ENCODE data around the gene DPM2. TPM values are rescaled to one million over a fixed set of nuclear protein-coding genes. Genes with fewer than 3 reads are reported as not detected.

The DPM2 gene
- total RNA-seq, 2 donors from 2014 or later = 18.8 to 26.0 TPM

- peaks cover 21% of the 10 kb centered on the region for H3K36me3 ChIP-seq
- DNase-seq (ENCODE audit: low spot score) = no peak
Observed at GRCh38 chr9:127912296-127912695, 25.4 kb downstream of the DPM2 start.

GRCh38 chr9:127910613-127911205 is 26.9 kb downstream of the DPM2 start:
- Histone ChIP-seq H3K4me3 (no peak overlapping the region), H3K27ac (no peak overlapping the region), H3K36me3 (peaks cover 21% of the 10 kb centered on the region), H3K27me3 (replicated peaks; ENCODE audit: insufficient read depth) (no peaks in the 10 kb centered on the region), H3K4me1 (ENCODE audit: control insufficient read depth in 1 of 2, low read depth in 2 of 2) (peaks cover 20 to 31% of the 10 kb centered on the region in 2 donors), H3K9me3 (no peaks in the 10 kb centered on the region)
- ATAC-seq (ENCODE audit: insufficient number of reproducible peaks, low FRiP score, low read depth) (no peak), DNase-seq (ENCODE audit: low spot score) (no peak)
- no peak for TF ChIP-seq CTCF (IDR thresholded peaks at IDR 0.05)

More at GRCh38 chr9:127912296-127912695, 25.4 kb downstream of the DPM2 start:
- Histone ChIP-seq H3K4me1 (ENCODE audit: control insufficient read depth in 1 of 2, low read depth in 2 of 2) (peaks cover 6 to 23% of the 10 kb centered on the region in 2 donors), H3K27me3 (replicated peaks; ENCODE audit: insufficient read depth) (no peaks in the 10 kb centered on the region), H3K4me3 (no peak overlapping the region), H3K9me3 (no peaks in the 10 kb centered on the region), H3K27ac (no peak overlapping the region)
- no peak for TF ChIP-seq CTCF (IDR thresholded peaks at IDR 0.05)
- no peak for ATAC-seq (ENCODE audit: insufficient number of reproducible peaks, low FRiP score, low read depth)

GRCh38 chr9:127909839-127910273 is 27.8 kb downstream of the DPM2 start:
- Histone ChIP-seq H3K27ac (no peak overlapping the region), H3K4me3 (no peak overlapping the region), H3K9me3 (no peaks in the 10 kb centered on the region), H3K27me3 (replicated peaks; ENCODE audit: insufficient read depth) (no peaks in the 10 kb centered on the region), H3K36me3 (peaks cover 21% of the 10 kb centered on the region), H3K4me1 (ENCODE audit: control insufficient read depth in 1 of 2, low read depth in 2 of 2) (peaks cover 22 to 31% of the 10 kb centered on the region in 2 donors)
- no peak for TF ChIP-seq CTCF (IDR thresholded peaks at IDR 0.05)
- ATAC-seq (ENCODE audit: insufficient number of reproducible peaks, low FRiP score, low read depth) (no peak), DNase-seq (ENCODE audit: low spot score) (no peak)

GRCh38 chr9:127908660-127908926 is 29.1 kb downstream of the DPM2 start:
- Histone ChIP-seq H3K36me3 (peaks cover 21% of the 10 kb centered on the region), H3K4me1 (ENCODE audit: control insufficient read depth in 1 of 2, low read depth in 2 of 2) (peaks cover 34 to 38% of the 10 kb centered on the region in 2 donors)

More at GRCh38 chr9:127908660-127908926, 29.1 kb downstream of the DPM2 start:
- no peak for TF ChIP-seq CTCF (IDR thresholded peaks at IDR 0.05)
- Histone ChIP-seq H3K9me3 (no peaks in the 10 kb centered on the region), H3K27me3 (replicated peaks; ENCODE audit: insufficient read depth) (no peaks in the 10 kb centered on the region), H3K4me3 (no peak overlapping the region), H3K27ac (no peak overlapping the region)
- no peak for DNase-seq (ENCODE audit: low spot score)
- ATAC-seq (ENCODE audit: insufficient number of reproducible peaks, low FRiP score, low read depth) = no peak

Measured in thoracic aorta (tissue), 2 donors.